ENCODE results near the gene SYMPK. TPM values are rescaled to one million over a fixed set of nuclear protein-coding genes. Genes with fewer than 3 reads are reported as not detected.

The SYMPK gene
- total RNA-seq, 1 donor, result 42.0 TPM

GRCh38 chr19:45768655-45768983 lies 94.3 kb downstream of the SYMPK start:
- Histone ChIP-seq H3K27ac (ENCODE audit: low read depth, low read length) (peak overlapping the region; percentile 79), H4K20me1 (ENCODE audit: insufficient read depth, low read length) (peaks cover 11% of the 10 kb centered on the region), H3K27me3 (ENCODE audit: insufficient read depth, low read length) (no peaks in the 10 kb centered on the region), H3K4me3 (ENCODE audit: insufficient read depth, low read length) (peak overlapping the region; percentile 76), H3K79me2 (ENCODE audit: insufficient read depth, low read length) (peaks cover 8% of the 10 kb centered on the region), H3K4me2 (ENCODE audit: insufficient read depth, low read length) (peak overlapping the region; percentile 96), H2AFZ (ENCODE audit: low read length) (no peak overlapping the region), H3K4me1 (ENCODE audit: insufficient read depth, low read length) (peaks cover 23% of the 10 kb centered on the region), H3K9me3 (ENCODE audit: low read depth, low read length) (no peaks in the 10 kb centered on the region), H3K36me3 (ENCODE audit: insufficient read depth, low read length) (peaks cover 25% of the 10 kb centered on the region)
- TF ChIP-seq, protein P1, sequence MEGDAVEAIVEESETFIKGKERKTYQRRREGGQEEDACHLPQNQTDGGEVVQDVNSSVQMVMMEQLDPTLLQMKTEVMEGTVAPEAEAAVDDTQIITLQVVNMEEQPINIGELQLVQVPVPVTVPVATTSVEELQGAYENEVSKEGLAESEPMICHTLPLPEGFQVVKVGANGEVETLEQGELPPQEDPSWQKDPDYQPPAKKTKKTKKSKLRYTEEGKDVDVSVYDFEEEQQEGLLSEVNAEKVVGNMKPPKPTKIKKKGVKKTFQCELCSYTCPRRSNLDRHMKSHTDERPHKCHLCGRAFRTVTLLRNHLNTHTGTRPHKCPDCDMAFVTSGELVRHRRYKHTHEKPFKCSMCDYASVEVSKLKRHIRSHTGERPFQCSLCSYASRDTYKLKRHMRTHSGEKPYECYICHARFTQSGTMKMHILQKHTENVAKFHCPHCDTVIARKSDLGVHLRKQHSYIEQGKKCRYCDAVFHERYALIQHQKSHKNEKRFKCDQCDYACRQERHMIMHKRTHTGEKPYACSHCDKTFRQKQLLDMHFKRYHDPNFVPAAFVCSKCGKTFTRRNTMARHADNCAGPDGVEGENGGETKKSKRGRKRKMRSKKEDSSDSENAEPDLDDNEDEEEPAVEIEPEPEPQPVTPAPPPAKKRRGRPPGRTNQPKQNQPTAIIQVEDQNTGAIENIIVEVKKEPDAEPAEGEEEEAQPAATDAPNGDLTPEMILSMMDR (IDR thresholded peaks at IDR 0.05; ENCODE audit: extremely low read depth, low read depth, low read length), result no peak
- peak; percentile 95 for DNase-seq (ENCODE audit: insufficient read length, low spot score, missing footprints)

GRCh38 chr19:45767881-45768654 lies 94.9 kb downstream of the SYMPK start:
- DNase-seq (ENCODE audit: insufficient read length, low spot score, missing footprints), result peak; percentile 93
- peaks cover 8% of the 10 kb centered on the region for H3K79me2 ChIP-seq (ENCODE audit: insufficient read depth, low read length)
- no peak overlapping the region for H2AFZ ChIP-seq (ENCODE audit: low read length)
- H4K20me1 ChIP-seq (ENCODE audit: insufficient read depth, low read length), result peaks cover 11% of the 10 kb centered on the region
- H3K9me3 ChIP-seq (ENCODE audit: low read depth, low read length), result no peaks in the 10 kb centered on the region
- no peaks in the 10 kb centered on the region for H3K27me3 ChIP-seq (ENCODE audit: insufficient read depth, low read length)
- H3K27ac ChIP-seq (ENCODE audit: low read depth, low read length), result peak overlapping the region; percentile 79
- peaks cover 19% of the 10 kb centered on the region for H3K36me3 ChIP-seq (ENCODE audit: insufficient read depth, low read length)
- H3K4me3 ChIP-seq (ENCODE audit: insufficient read depth, low read length), result peak overlapping the region; percentile 76
- peaks cover 23% of the 10 kb centered on the region for H3K4me1 ChIP-seq (ENCODE audit: insufficient read depth, low read length)
- H3K4me2 ChIP-seq (ENCODE audit: insufficient read depth, low read length), result peak overlapping the region; percentile 96
- TF ChIP-seq, protein P1 (IDR thresholded peaks at IDR 0.05; ENCODE audit: extremely low read depth, low read depth, low read length), result no peak

DNA sequence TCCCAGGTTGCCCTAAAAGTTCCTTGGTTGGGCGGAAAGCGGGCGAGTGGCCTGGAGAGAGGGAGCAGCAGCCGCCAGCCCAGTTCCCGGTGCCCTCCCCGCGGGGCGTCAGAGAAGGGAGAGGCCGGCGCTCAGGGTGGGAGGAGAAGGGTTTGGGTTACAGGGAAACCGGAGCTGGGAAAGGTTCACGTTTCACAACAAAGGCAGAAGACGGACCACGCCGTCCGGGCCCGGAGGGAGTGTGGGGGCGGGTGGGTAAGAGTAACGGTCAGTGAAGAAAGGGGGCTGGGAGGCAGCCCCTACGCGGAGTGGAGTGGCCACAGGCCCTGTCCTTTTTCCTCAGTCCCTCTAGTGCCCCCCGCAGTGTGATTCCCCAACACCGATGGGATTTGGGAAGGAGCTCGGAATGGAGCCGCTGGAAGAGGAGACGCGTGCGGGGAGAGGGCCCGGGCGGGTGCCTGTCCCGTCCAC lies 95.5 kb downstream of the SYMPK start:
- Histone ChIP-seq H3K27me3 (ENCODE audit: insufficient read depth, low read length) (no peaks in the 10 kb centered on the region), H2AFZ (ENCODE audit: low read length) (peak overlapping the region; percentile 75), H3K9me3 (ENCODE audit: low read depth, low read length) (no peaks in the 10 kb centered on the region), H3K4me2 (ENCODE audit: insufficient read depth, low read length) (peak overlapping the region; percentile 96), H3K4me1 (ENCODE audit: insufficient read depth, low read length) (peaks cover 23% of the 10 kb centered on the region), H3K27ac (ENCODE audit: low read depth, low read length) (peak overlapping the region; percentile 79), H3K79me2 (ENCODE audit: insufficient read depth, low read length) (peaks cover 8% of the 10 kb centered on the region), H3K4me3 (ENCODE audit: insufficient read depth, low read length) (peak overlapping the region; percentile 76), H4K20me1 (ENCODE audit: insufficient read depth, low read length) (peaks cover 11% of the 10 kb centered on the region), H3K36me3 (ENCODE audit: insufficient read depth, low read length) (peaks cover 13% of the 10 kb centered on the region)
- TF ChIP-seq, protein P1 (IDR thresholded peaks at IDR 0.05; ENCODE audit: extremely low read depth, low read depth, low read length), result no peak
- peak; percentile 99 for DNase-seq (ENCODE audit: insufficient read length, low spot score, missing footprints)

- peak overlapping the region; percentile 79 for H3K27ac ChIP-seq (ENCODE audit: low read depth, low read length)
- peak overlapping the region; percentile 75 for H2AFZ ChIP-seq (ENCODE audit: low read length)
- peaks cover 9% of the 10 kb centered on the region for H4K20me1 ChIP-seq (ENCODE audit: insufficient read depth, low read length)
- peak; percentile 94 for DNase-seq (ENCODE audit: insufficient read length, low spot score, missing footprints)
- H3K4me1 ChIP-seq (ENCODE audit: insufficient read depth, low read length), result peaks cover 23% of the 10 kb centered on the region
- H3K36me3 ChIP-seq (ENCODE audit: insufficient read depth, low read length), result peaks cover 8% of the 10 kb centered on the region
- H3K27me3 ChIP-seq (ENCODE audit: insufficient read depth, low read length), result no peaks in the 10 kb centered on the region
- H3K9me3 ChIP-seq (ENCODE audit: low read depth, low read length), result no peaks in the 10 kb centered on the region
- peak overlapping the region; percentile 76 for H3K4me3 ChIP-seq (ENCODE audit: insufficient read depth, low read length)
- peaks cover 8% of the 10 kb centered on the region for H3K79me2 ChIP-seq (ENCODE audit: insufficient read depth, low read length)
- H3K4me2 ChIP-seq (ENCODE audit: insufficient read depth, low read length), result peak overlapping the region; percentile 96
- TF ChIP-seq, protein P1 (IDR thresholded peaks at IDR 0.05; ENCODE audit: extremely low read depth, low read depth, low read length), result no peak
Measured at GRCh38 chr19:45766869-45767346, 96.0 kb downstream of the SYMPK start.
